ENCODE data around the gene CDH4. TPM values are rescaled to one million over a fixed set of nuclear protein-coding genes. Genes with fewer than 3 reads are reported as not detected.

CDH4 gene
- total RNA-seq, 2 experiments from 2014 or later = not detected

DNA sequence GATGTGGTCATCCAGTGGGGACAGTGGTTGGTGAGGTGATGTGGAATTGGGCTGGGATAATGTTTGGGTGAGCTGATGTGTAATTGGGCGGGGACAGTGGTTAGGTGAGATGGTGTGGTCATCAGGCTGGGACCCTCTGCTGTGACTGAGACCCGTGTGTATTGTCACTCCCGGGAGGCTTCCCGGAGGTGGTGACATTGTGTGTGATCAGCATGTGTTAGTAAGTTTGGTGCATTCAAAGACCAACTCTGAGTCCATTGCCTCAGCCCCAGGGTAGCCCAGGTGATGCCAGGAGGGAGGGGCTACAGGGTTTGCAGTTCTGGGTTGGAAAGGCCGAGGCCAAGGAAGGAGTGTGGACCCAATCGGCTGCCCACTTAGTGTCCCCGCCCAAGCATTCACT is 438.1 kb downstream of the CDH4 start:
- no peaks in the 10 kb centered on the region for H3K9me3 ChIP-seq (ENCODE audit: low read length)

DNA sequence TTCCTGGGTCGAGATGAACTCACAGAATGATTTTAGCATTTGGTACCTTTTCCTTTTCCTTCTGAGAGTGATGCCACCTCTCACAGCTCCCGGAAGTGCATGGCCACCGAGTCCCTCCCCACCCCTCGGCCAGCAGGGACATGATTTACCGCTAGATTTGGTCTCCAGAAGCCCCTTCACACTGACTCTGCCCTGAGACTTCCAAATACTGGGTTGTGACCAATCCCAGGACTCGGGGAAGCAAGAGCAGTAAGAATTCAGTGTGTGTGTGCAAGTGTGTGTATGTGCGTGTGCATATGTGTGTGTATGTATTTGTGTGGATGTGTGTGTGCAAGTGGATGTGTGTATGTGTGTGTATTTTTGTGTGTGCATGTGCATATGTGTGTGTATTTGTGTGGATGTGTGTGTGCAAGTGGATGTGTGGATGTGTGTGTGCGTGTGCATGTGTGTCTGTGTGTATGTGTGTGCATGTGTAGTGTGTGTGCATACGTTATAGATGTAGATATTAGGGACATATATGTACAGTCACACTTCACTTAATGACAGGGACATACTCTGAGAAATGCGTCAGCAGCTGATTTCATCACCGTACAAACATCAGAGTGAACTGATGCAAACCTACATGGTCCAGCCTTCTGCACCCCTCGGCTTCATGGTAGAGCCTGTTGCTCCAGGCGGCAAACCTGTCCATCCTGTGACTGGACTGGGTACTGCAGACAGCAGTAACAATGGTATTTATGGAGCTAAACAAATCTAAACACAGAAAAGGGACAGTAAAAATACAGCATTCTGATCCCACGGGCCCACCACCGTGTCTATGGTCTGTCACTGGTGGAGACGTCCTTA is 439.2 kb downstream of the CDH4 start:
- H2AFZ ChIP-seq (ENCODE audit: low read length) = no peak overlapping the region
- no peak overlapping the region for H3K4me3 ChIP-seq (ENCODE audit: low read depth, low read length, poor library complexity, severe bottlenecking)
- intact Hi-C loops (cut with micrococcal nuclease; ENCODE audit: unreplicated experiment) = no loop called here
- H4K20me1 ChIP-seq (ENCODE audit: insufficient read depth, low read length) = no peaks in the 10 kb centered on the region
- POLR2A ChIA-PET = no interaction called here
- no peak overlapping the region for H3K27ac ChIP-seq (ENCODE audit: low read depth, low read length, poor library complexity, severe bottlenecking)
- no peaks in the 10 kb centered on the region for H3K36me3 ChIP-seq (ENCODE audit: insufficient read depth, low read length)
- BruUV-seq (replicated peaks) = no TSS peak
- H3K9me3 ChIP-seq (ENCODE audit: low read length) = no peaks in the 10 kb centered on the region
- H3K9me2 ChIP-seq (ENCODE audit: insufficient read depth, low read length) = no peaks in the 10 kb centered on the region
- CTCF ChIA-PET (ENCODE audit: unreplicated experiment) = no interaction called here
- TF ChIP-seq, protein P1, sequence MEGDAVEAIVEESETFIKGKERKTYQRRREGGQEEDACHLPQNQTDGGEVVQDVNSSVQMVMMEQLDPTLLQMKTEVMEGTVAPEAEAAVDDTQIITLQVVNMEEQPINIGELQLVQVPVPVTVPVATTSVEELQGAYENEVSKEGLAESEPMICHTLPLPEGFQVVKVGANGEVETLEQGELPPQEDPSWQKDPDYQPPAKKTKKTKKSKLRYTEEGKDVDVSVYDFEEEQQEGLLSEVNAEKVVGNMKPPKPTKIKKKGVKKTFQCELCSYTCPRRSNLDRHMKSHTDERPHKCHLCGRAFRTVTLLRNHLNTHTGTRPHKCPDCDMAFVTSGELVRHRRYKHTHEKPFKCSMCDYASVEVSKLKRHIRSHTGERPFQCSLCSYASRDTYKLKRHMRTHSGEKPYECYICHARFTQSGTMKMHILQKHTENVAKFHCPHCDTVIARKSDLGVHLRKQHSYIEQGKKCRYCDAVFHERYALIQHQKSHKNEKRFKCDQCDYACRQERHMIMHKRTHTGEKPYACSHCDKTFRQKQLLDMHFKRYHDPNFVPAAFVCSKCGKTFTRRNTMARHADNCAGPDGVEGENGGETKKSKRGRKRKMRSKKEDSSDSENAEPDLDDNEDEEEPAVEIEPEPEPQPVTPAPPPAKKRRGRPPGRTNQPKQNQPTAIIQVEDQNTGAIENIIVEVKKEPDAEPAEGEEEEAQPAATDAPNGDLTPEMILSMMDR (conservative IDR thresholded peaks at IDR 0.05; ENCODE audit: low read length) = no peak
- no peak for TF ChIP-seq EZH2phosphoT487 (IDR thresholded peaks at IDR 0.05; ENCODE audit: borderline replicate concordance, low read depth, low read length)
- DNase-seq (ENCODE audit: low spot score) = no peak
- no peaks in the 10 kb centered on the region for H3K79me2 ChIP-seq (ENCODE audit: insufficient read depth, low read depth, low read length)
- H3K4me2 ChIP-seq (ENCODE audit: low read length) = no peak overlapping the region
- H3K4me1 ChIP-seq (ENCODE audit: insufficient read depth, low read length, poor library complexity, severe bottlenecking) = no peaks in the 10 kb centered on the region

More for the DNA sequence above, 438.1 kb downstream of the CDH4 start:
- Histone ChIP-seq H2AFZ (ENCODE audit: low read length) (no peak overlapping the region), H3K36me3 (ENCODE audit: insufficient read depth, low read length) (no peaks in the 10 kb centered on the region), H4K20me1 (ENCODE audit: insufficient read depth, low read length) (no peaks in the 10 kb centered on the region), H3K27ac (ENCODE audit: low read depth, low read length, poor library complexity, severe bottlenecking) (no peak overlapping the region), H3K79me2 (ENCODE audit: insufficient read depth, low read depth, low read length) (no peaks in the 10 kb centered on the region), H3K9me2 (ENCODE audit: insufficient read depth, low read length) (no peaks in the 10 kb centered on the region), H3K4me2 (ENCODE audit: low read length) (no peak overlapping the region), H3K4me1 (ENCODE audit: insufficient read depth, low read length, poor library complexity, severe bottlenecking) (no peaks in the 10 kb centered on the region), H3K4me3 (ENCODE audit: low read depth, low read length, poor library complexity, severe bottlenecking) (no peak overlapping the region)
- CTCF ChIA-PET (ENCODE audit: unreplicated experiment) = no interaction called here
- no peak for DNase-seq (ENCODE audit: low spot score)
- TF ChIP-seq, protein P1 (conservative IDR thresholded peaks at IDR 0.05; ENCODE audit: low read length) = no peak
- no peak for TF ChIP-seq EZH2phosphoT487 (IDR thresholded peaks at IDR 0.05; ENCODE audit: borderline replicate concordance, low read depth, low read length)
- BruUV-seq (replicated peaks) = no TSS peak
- POLR2A ChIA-PET = no interaction called here
- intact Hi-C loops (cut with micrococcal nuclease; ENCODE audit: unreplicated experiment) = no loop called here

DNA sequence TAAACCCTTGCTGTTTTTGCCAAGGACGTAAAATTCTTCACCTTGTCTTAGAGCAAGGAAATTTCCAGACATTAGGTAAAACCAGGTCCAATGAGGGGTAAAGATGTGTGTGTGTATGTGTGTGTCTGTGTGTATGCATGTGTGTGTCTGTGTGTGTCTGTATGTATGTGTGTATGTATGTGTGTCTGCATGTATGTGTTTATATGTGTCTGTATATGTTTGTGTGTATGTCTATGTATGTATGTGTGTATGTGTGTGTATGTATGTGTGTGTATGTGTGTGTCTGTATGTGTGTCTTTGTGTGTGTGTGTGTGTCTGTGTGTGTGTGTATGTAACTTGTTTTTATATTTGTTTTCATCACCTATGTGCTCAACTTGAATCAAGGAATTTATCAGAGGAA is 439.9 kb downstream of the CDH4 start:
- H4K20me1 ChIP-seq (ENCODE audit: insufficient read depth, low read length) = no peaks in the 10 kb centered on the region
- CTCF ChIA-PET (ENCODE audit: unreplicated experiment) = no interaction called here
- intact Hi-C loops (cut with micrococcal nuclease; ENCODE audit: unreplicated experiment) = no loop called here

More for the DNA sequence above, 439.9 kb downstream of the CDH4 start:
- no peak overlapping the region for H3K4me2 ChIP-seq (ENCODE audit: low read length)
- H3K9me2 ChIP-seq (ENCODE audit: insufficient read depth, low read length) = no peaks in the 10 kb centered on the region
- H3K9me3 ChIP-seq (ENCODE audit: low read length) = no peaks in the 10 kb centered on the region
- no peaks in the 10 kb centered on the region for H3K4me1 ChIP-seq (ENCODE audit: insufficient read depth, low read length, poor library complexity, severe bottlenecking)
- BruUV-seq (replicated peaks) = no TSS peak
- no peak for TF ChIP-seq EZH2phosphoT487 (IDR thresholded peaks at IDR 0.05; ENCODE audit: borderline replicate concordance, low read depth, low read length)
- TF ChIP-seq, protein P1 (conservative IDR thresholded peaks at IDR 0.05; ENCODE audit: low read length) = no peak
- no peak overlapping the region for H2AFZ ChIP-seq (ENCODE audit: low read length)
- no peaks in the 10 kb centered on the region for H3K79me2 ChIP-seq (ENCODE audit: insufficient read depth, low read depth, low read length)
- no peak for DNase-seq (ENCODE audit: low spot score)
- H3K36me3 ChIP-seq (ENCODE audit: insufficient read depth, low read length) = no peaks in the 10 kb centered on the region
- H3K4me3 ChIP-seq (ENCODE audit: low read depth, low read length, poor library complexity, severe bottlenecking) = no peak overlapping the region
- H3K27ac ChIP-seq (ENCODE audit: low read depth, low read length, poor library complexity, severe bottlenecking) = no peak overlapping the region
- POLR2A ChIA-PET = no interaction called here

Data from OCI-LY7 (cell line).